Mesenchymal stem cell (in vitro differentiated cells and primary cell): ENCODE measurements around the gene RNF225. TPM values are rescaled to one million over a fixed set of nuclear protein-coding genes. Genes with fewer than 3 reads are reported as not detected.
A peak's percentile ranks its signal among the peaks of the same experiment; 100 is the strongest.
"Not testable (repeated sequence)": the region's sequence is repeated elsewhere in the genome, so short reads cannot be mapped to it uniquely, and the experiment has no call there.

ENCODE experiments used
- DNase-seq: peaks from one replicate; pipeline ENCODE4 v3.0.0-alpha.2; 2013
- H2AFZ ChIP-seq: one replicate; pipeline ENCODE4 v1.6.1; 2013; ENCODE audit warnings: low read depth, mild to moderate bottlenecking, control low read depth, inconsistent platforms, low read length, moderate library complexity
- H2AK5ac ChIP-seq: 2 replicates; pipeline ENCODE4 v1.6.1; 2013; ENCODE audit warnings: low read length, moderate library complexity, mild to moderate bottlenecking, inconsistent platforms; ENCODE audit not compliant: severe bottlenecking
- H2BK120ac ChIP-seq: one replicate; pipeline ENCODE4 v1.6.1; 2013; ENCODE audit warnings: low read depth, mild to moderate bottlenecking, inconsistent platforms, low read length, moderate library complexity
- H2BK12ac ChIP-seq, 2 experiments: one replicate each; pipeline ENCODE4 v1.6.1; 2013; ENCODE audit warnings: inconsistent platforms in 2 of 2, low read length in 2 of 2, mild to moderate bottlenecking in 2 of 2, moderate library complexity in 2 of 2, control low read depth in 1 of 2
- H2BK15ac ChIP-seq: one replicate; pipeline ENCODE4 v1.6.1; 2013; ENCODE audit warnings: mild to moderate bottlenecking, low read depth, inconsistent platforms; ENCODE audit not compliant: poor library complexity, severe bottlenecking
- H2BK5ac ChIP-seq: 2 replicates; pipeline ENCODE4 v1.6.1; 2013; ENCODE audit warnings: low read depth, mild to moderate bottlenecking, low read length, control low read depth, inconsistent platforms; ENCODE audit not compliant: poor library complexity, severe bottlenecking
- H3K14ac ChIP-seq, 2 experiments: one replicate each; pipeline ENCODE4 v1.6.1; 2013; ENCODE audit warnings: inconsistent platforms in 2 of 2, low read length in 2 of 2, control low read depth in 1 of 2, mild to moderate bottlenecking in 1 of 2, moderate library complexity in 1 of 2
- H3K18ac ChIP-seq, 2 experiments: one replicate each; pipeline ENCODE4 v1.6.1; 2013; ENCODE audit warnings: inconsistent platforms in 2 of 2, low read length in 2 of 2, control low read depth in 1 of 2, low read depth in 1 of 2, mild to moderate bottlenecking in 1 of 2
- H3K23ac ChIP-seq, 2 experiments: one replicate each; pipeline ENCODE4 v1.6.1; 2013; ENCODE audit warnings: inconsistent platforms in 2 of 2, low read length in 2 of 2, mild to moderate bottlenecking in 2 of 2, moderate library complexity in 2 of 2, control low read depth in 1 of 2
- H3K27ac ChIP-seq: 2 replicates; pipeline ENCODE4 v1.5.1; 2013; ENCODE audit warnings: mild to moderate bottlenecking, moderate library complexity, low read length, control low read depth, inconsistent platforms; ENCODE audit not compliant: poor library complexity, severe bottlenecking
- H3K27me3 ChIP-seq, 2 experiments: 2 replicates each; pipeline versions ENCODE4 v1.6.1 to v1.7.0; 2013; ENCODE audit warnings: low read length in 2 of 2, mild to moderate bottlenecking in 2 of 2, moderate library complexity in 2 of 2, control low read depth in 1 of 2, inconsistent platforms in 1 of 2; ENCODE audit not compliant: control insufficient read depth in 1 of 2, insufficient read depth in 1 of 2
- H3K36me3 ChIP-seq, 2 experiments: 2 replicates each; pipeline versions ENCODE4 v1.6.1 to v1.7.0; 2013; ENCODE audit warnings: low read length in 2 of 2, control low read depth in 1 of 2, inconsistent platforms in 1 of 2, low read depth in 1 of 2, mild to moderate bottlenecking in 1 of 2; ENCODE audit not compliant: insufficient read depth in 2 of 2, control insufficient read depth in 1 of 2
- H3K4ac ChIP-seq, 2 experiments: one replicate each; pipeline ENCODE4 v1.6.1; 2013; ENCODE audit warnings: inconsistent platforms in 2 of 2, low read length in 2 of 2, mild to moderate bottlenecking in 2 of 2, moderate library complexity in 2 of 2, control low read depth in 1 of 2, low read depth in 1 of 2
- H3K4me1 ChIP-seq: 2 replicates; pipeline ENCODE4 v1.6.1; 2013; ENCODE audit warnings: low read depth, low read length, control low read depth; ENCODE audit not compliant: control insufficient read depth, insufficient read depth
- H3K4me2 ChIP-seq: 2 replicates; pipeline ENCODE4 v1.6.1; 2013; ENCODE audit warnings: low read length, mild to moderate bottlenecking, inconsistent platforms; ENCODE audit not compliant: poor library complexity, severe bottlenecking
- H3K4me3 ChIP-seq, 2 experiments: 2 replicates each; pipeline versions ENCODE4 v1.5.1 to v1.7.0; 2013; ENCODE audit warnings: low read length in 2 of 2, mild to moderate bottlenecking in 2 of 2, control low read depth in 1 of 2, low read depth in 1 of 2; ENCODE audit not compliant: insufficient read depth in 1 of 2
- H3K79me1 ChIP-seq: replicated peaks from 2 replicates; pipeline ENCODE4 v1.6.1; 2013; ENCODE audit warnings: mild to moderate bottlenecking, control low read depth, low read length, inconsistent platforms; ENCODE audit not compliant: poor library complexity, severe bottlenecking
- H3K9ac ChIP-seq: 2 replicates; pipeline ENCODE4 v1.7.0; 2013; ENCODE audit warnings: mild to moderate bottlenecking, low read length, moderate library complexity
- H3K9me3 ChIP-seq: 2 replicates; pipeline ENCODE4 v1.7.0; 2013; ENCODE audit warnings: mild to moderate bottlenecking, low read length; ENCODE audit not compliant: control insufficient read depth
- H4K8ac ChIP-seq: one replicate; pipeline ENCODE4 v1.6.1; 2013; ENCODE audit warnings: inconsistent platforms, mild to moderate bottlenecking, low read length, moderate library complexity
- H4K91ac ChIP-seq: one replicate; pipeline ENCODE4 v1.6.1; 2013; ENCODE audit warnings: mild to moderate bottlenecking, low read length, inconsistent platforms
- WGBS: methylation state at CpG from one replicate; pipeline ENCODE4 v1.1.7; 2013; ENCODE audit warnings: mixed read lengths; 5-methylcytosine and 5-hydroxymethylcytosine counted together
- polyA plus RNA-seq, 2 experiments: library from polyadenylated mRNA; stranded (reverse); fragments of 200-250 nt; gene quantifications; one replicate each; pipeline ENCODE4 v1.2.3, GENCODE V29; 2013

Gene RNF225
- not detected for polyA plus RNA-seq (2013, experiment 1 of 2)
- not detected for polyA plus RNA-seq (2013, experiment 2 of 2)

DNA sequence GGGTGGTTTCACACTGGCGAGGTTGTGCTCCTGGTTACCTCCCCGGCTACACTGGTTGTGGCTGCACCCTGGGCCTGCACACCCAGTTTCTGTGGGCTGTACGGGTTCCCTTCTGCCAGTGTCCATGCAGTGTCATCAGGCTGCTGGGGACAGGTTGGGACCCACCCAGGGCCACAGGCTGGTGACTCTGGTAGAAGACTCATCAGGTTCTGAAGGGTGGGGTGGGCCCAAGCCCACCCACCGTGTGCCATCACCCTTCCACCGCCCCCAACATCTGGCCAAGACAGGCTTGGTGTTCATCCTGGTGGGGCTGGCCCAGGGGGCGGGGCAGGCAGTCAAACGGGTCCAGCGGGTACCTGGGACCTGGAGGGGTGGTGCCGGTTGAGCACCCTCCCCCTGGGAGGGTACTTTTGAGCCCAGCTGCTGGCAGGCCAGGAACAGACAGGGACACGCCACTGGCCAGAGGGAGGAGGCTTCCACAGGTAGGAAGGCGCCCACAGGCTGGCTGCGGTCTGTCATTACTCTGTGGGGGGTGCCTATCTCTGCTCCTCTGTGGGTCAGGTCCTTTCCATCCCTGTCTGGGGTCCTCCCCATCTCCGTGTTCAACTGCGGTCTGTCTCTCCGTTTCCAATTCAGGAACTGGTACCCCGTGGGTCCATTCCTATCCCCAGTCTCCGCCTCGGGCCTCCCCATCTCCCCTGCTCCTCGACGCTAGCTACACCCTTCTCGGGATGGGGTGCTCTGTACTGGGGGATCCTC is at the start of gene RNF225:
TSS of gene RNF225 (plus strand) at position 437 of the 759 bp plus-strand sequence. CDS start 434 bp downstream, outside the sequence.
- H2BK120ac ChIP-seq, result no peak within 1 kb of the TSS
- peak within 1 kb of the TSS in 1 of 2 experiments; percentile 54 for H3K18ac ChIP-seq
- peaks cover 14% of the 10 kb centered on the region for H3K4me1 ChIP-seq
- H3K9me3 ChIP-seq, result no peaks in the 10 kb centered on the region
- H3K14ac ChIP-seq, result peak within 1 kb of the TSS in 1 of 2 experiments; percentile 53
- no peak within 1 kb of the TSS for H3K9ac ChIP-seq
- H2BK15ac ChIP-seq, result no peak within 1 kb of the TSS
- DNase-seq, result no peak
- peaks cover 12% of the 10 kb centered on the region for H3K79me1 ChIP-seq
- H2BK5ac ChIP-seq, result no peak within 1 kb of the TSS
- peak within 1 kb of the TSS in 1 of 2 experiments; percentile 17 for H2BK12ac ChIP-seq
- no peak within 1 kb of the TSS for H3K27ac ChIP-seq
- H3K23ac ChIP-seq, result peak within 1 kb of the TSS in 1 of 2 experiments; percentile 44
- H3K4me3 ChIP-seq, result no peak within 1 kb of the TSS
- H3K27me3 ChIP-seq, result peaks cover 0 to 8% of the 10 kb centered on the region in 2 experiments
- no peak within 1 kb of the TSS for H3K4me2 ChIP-seq
- 58% methylated on average over 21 of the region's 21 CpGs for WGBS
- no peak within 1 kb of the TSS for H2AFZ ChIP-seq
- H3K4ac ChIP-seq, result peak within 1 kb of the TSS in 1 of 2 experiments; percentile 13
- peak within 1 kb of the TSS; percentile 28 for H4K91ac ChIP-seq
- H4K8ac ChIP-seq, result peak within 1 kb of the TSS; percentile 83
- H2AK5ac ChIP-seq, result no peak within 1 kb of the TSS
- H3K36me3 ChIP-seq, result peaks cover 43 to 65% of the 10 kb centered on the region in 2 experiments

DNA sequence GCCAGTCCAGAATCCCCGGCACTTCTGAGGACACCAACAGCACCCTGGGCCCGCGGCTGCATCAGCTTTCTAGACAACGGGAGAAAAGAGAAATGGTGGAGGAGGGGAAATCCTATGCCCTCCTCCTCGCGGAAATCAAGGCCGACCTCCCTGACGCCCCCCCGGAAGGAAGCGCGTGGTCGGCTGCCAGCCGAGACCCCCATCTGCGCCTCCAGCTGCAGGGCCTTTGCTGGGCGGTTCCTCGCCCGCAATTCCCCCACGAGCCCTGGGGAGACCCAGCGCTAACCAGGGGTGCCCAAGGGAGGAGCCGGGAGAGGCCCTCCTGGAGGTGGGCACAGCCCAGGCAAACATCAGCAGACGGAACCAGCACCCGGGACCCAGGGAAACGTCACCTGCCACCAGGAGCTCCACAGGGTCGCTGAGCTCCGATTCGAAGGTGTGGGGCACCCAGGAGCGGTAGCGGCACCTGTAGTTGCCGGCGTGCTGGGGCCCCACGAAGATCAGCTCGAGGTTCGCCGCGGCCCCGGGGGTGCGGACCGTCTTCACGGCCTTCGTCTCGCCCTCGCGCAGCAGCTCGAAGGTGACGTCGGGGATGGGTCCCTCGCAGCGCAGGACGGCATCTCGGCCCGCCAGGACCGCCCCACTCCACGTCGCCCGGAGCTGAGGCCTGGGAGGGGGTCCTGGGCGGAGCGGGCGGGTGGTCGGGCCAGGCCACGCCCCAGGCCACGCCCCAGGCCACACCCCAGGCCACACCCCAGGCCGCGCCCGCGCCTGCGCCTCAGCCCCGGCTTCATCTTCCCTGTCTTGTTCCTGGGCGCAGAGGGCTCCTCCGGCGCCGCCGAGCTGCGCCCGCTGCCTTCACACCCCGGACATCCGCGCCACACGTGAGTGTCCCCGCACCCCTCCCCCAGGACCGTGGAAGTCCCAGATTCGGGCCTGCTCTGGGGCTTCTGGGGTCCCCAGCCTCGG is 48.2 kb upstream of the RNF225 start:
- Histone ChIP-seq H2BK15ac (peak overlapping the region; percentile 77), H4K8ac (peak overlapping the region; percentile 73), H3K18ac (peak overlapping the region; percentile 94 to 95), H3K9me3 (no peaks in the 10 kb centered on the region), H3K4me1 (peaks cover 10% of the 10 kb centered on the region), H2BK12ac (peak overlapping the region in 1 of 2 experiments; percentile 48), H3K27ac (peak overlapping the region; percentile 71), H3K4me3 (peak overlapping the region; percentile 88 to 90), H3K36me3 (peaks cover 4 to 27% of the 10 kb centered on the region in 2 experiments), H3K79me1 (peaks cover 31% of the 10 kb centered on the region), H4K91ac (peak overlapping the region; percentile 88), H3K23ac (peak overlapping the region in 1 of 2 experiments; percentile 66), H3K9ac (peak overlapping the region; percentile 87), H3K4ac (peak overlapping the region; percentile 81 to 98), H2BK120ac (no peak overlapping the region), H2AK5ac (no peak overlapping the region), H3K14ac (peak overlapping the region in 1 of 2 experiments; percentile 93), H2BK5ac (peak overlapping the region; percentile 24), H2AFZ (peak overlapping the region; percentile 84), H3K4me2 (peak overlapping the region; percentile 84), H3K27me3 (no peaks in the 10 kb centered on the region)
- peak; percentile 78 for DNase-seq
- WGBS, result 1% methylated on average over 70 of the region's 82 CpGs

DNA sequence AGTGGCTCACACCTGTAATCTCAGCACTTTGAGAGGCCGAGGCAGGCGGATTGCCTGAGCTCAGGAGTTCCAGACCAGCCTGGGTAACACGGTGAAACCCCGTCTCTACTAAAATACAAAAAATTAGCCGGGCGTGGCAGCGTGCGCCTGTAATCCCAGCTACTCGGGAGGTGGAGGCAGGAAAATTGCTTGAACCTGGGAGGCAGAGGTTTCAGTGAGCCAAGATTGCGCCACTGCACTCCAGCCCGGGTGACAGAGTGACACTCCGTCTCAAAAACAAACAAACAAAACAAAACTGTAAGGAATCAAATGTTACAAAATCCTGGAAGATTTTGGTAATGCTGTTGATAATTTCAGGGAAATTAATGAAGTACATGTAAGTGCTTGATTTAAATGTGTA is 47.4 kb upstream of the RNF225 start:
- not testable (repeated sequence) for H2AK5ac ChIP-seq, H3K4ac ChIP-seq, H2BK15ac ChIP-seq, H3K4me1 ChIP-seq, H3K18ac ChIP-seq, H4K91ac ChIP-seq, H2BK12ac ChIP-seq, H3K9me3 ChIP-seq, H3K14ac ChIP-seq, H3K23ac ChIP-seq, H2BK120ac ChIP-seq, H3K27me3 ChIP-seq, H2BK5ac ChIP-seq, H3K27ac ChIP-seq, DNase-seq, H2AFZ ChIP-seq, H4K8ac ChIP-seq
- H3K36me3 ChIP-seq, result peaks cover 2 to 35% of the 10 kb centered on the region in 2 experiments
- peak overlapping the region; percentile 87 for H3K9ac ChIP-seq
- H3K4me2 ChIP-seq, result peak overlapping the region; percentile 84
- WGBS, result 23% methylated on average over 2 of the region's 12 CpGs
- H3K79me1 ChIP-seq, result peaks cover 33% of the 10 kb centered on the region
- peak overlapping the region; percentile 88 to 90 for H3K4me3 ChIP-seq
